GM12878 (cell line): Measurements from ENCODE around the gene ZNF366.

Source experiments
- BCL3 ChIP-seq: IDR thresholded peaks from 2 replicates; pipeline ENCODE4 v1.6.1; 2011; ENCODE audit warnings: borderline replicate concordance, low read depth, mild to moderate bottlenecking, moderate library complexity, low read length; ENCODE audit not compliant: insufficient read depth, poor library complexity, severe bottlenecking
- CEBPB ChIP-seq, 2 experiments: fragments of 150-350 bp in 1 of 2; IDR thresholded peaks; 2 replicates each; pipeline ENCODE4 v1.6.1; 2012 to 2014; ENCODE audit warnings: low read depth in 2 of 2, low read length in 2 of 2, borderline replicate concordance in 1 of 2, inconsistent platforms in 1 of 2
- EP300 ChIP-seq, 2 experiments: fragments of 150-350 bp in 1 of 2; IDR thresholded peaks; 2 replicates each; pipeline ENCODE4 v1.6.1; 2011 to 2012; ENCODE audit warnings: low read depth in 2 of 2, low read length in 2 of 2, borderline replicate concordance in 1 of 2, improper control_type of control experiment in 1 of 2, inconsistent platforms in 1 of 2; ENCODE audit not compliant: control insufficient read depth in 1 of 2
- JUND ChIP-seq: IDR thresholded peaks from 2 replicates; pipeline ENCODE4 v1.6.1; 2012; ENCODE audit warnings: low read depth, mild to moderate bottlenecking, low read length, improper control_type of control experiment, moderate library complexity
- PAX8 ChIP-seq: fragments of 450-650 bp; IDR thresholded peaks from 2 replicates; pipeline ENCODE4 v1.6.1; 2017; ENCODE audit warnings: mild to moderate bottlenecking, moderate library complexity
- ZNF687 ChIP-seq: fragments of 450-650 bp; IDR thresholded peaks from 2 replicates; pipeline ENCODE4 v1.6.1; 2017; ENCODE audit warnings: mild to moderate bottlenecking, moderate library complexity

GRCh38 chr5:72518001-72518683, 10.9 kb upstream of the ZNF366 start:
- TF ChIP-seq ZNF687 (no peak), PAX8 (no peak), EP300 (IDR thresholded peaks at IDR 0.05; ENCODE audit: borderline replicate concordance in 1 of 2, control insufficient read depth in 1 of 2, low read depth in 2 of 2, low read length in 2 of 2) (no peak), CEBPB (IDR thresholded peaks at IDR 0.05; ENCODE audit: borderline replicate concordance in 1 of 2, low read depth in 2 of 2, low read length in 2 of 2) (no peak), BCL3 (no peak), JUND (no peak)
